ENCODE data around the gene PAPPA. TPM values are rescaled to one million over a fixed set of nuclear protein-coding genes. Genes with fewer than 3 reads are reported as not detected.

Gene PAPPA
- total and polyA plus RNA-seq, 2 of the 8 experiments (the other 6 are each of a cell fraction or from before 2014, with no cell fraction given) = 0.18 to 0.63 TPM

GRCh38 chr9:116190637-116191396 is 37.2 kb downstream of the PAPPA start:
- FAIRE-seq = no peak
- Histone ChIP-seq H3K9ac (replicated peaks in 1 of 4; ENCODE audit: extremely low read depth in 1 of 4, low read depth in 3 of 4, low read length in 3 of 4) (no peak overlapping the region), H3K79me2 (ENCODE audit: control insufficient read depth in 1 of 2, insufficient read depth in 2 of 2, low read length in 2 of 2) (no peaks in the 10 kb centered on the region)
- TF ChIP-seq RXRA (IDR thresholded peaks at IDR 0.05; ENCODE audit: insufficient read depth, low read depth, low read length) (no peak), RFX5 (IDR thresholded peaks at IDR 0.05; ENCODE audit: borderline replicate concordance, low read depth, low read length) (no peak), HDAC2 (IDR thresholded peaks at IDR 0.05; ENCODE audit: borderline replicate concordance in 1 of 2, low read depth in 2 of 2, low read length in 2 of 2) (no peak), CEBPB (IDR thresholded peaks at IDR 0.05; ENCODE audit: low read depth, low read length) (no peak), TAF7 (optimal IDR thresholded peaks at IDR 0.05; ENCODE audit: borderline replicate concordance, low read depth, low read length) (no peak), EGR1 (IDR thresholded peaks at IDR 0.05; ENCODE audit: borderline replicate concordance, low read depth, low read length) (no peak), CBX8 (IDR thresholded peaks at IDR 0.05; ENCODE audit: borderline replicate concordance, low read depth, low read length) (no peak), SP4 (IDR thresholded peaks at IDR 0.05; ENCODE audit: low read length) (no peak), SP1 (IDR thresholded peaks at IDR 0.05; ENCODE audit: low read depth, low read length) (no peak), ZNF274 (IDR thresholded peaks at IDR 0.05; ENCODE audit: borderline replicate concordance, extremely low read depth, low read length) (no peak), SRF (IDR thresholded peaks at IDR 0.05; ENCODE audit: low read depth, low read length) (no peak), POLR2AphosphoS5 (IDR thresholded peaks at IDR 0.05; ENCODE audit: low read depth, low read length) (no peak), POLR2A (IDR thresholded peaks at IDR 0.05; ENCODE audit: control extremely low read depth in 1 of 2, low read depth in 2 of 2, low read length in 2 of 2) (no peak), PHF8 (conservative IDR thresholded peaks at IDR 0.05; ENCODE audit: low read depth, low read length) (no peak), SIRT6 (IDR thresholded peaks at IDR 0.05; ENCODE audit: low read length) (no peak)

More at GRCh38 chr9:116190637-116191396, 37.2 kb downstream of the PAPPA start:
- Histone ChIP-seq H4K20me1 (replicated peaks in 1 of 2; ENCODE audit: control insufficient read depth in 1 of 2, insufficient read depth in 2 of 2, low read length in 2 of 2) (no peaks in the 10 kb centered on the region), H2BK5ac (ENCODE audit: low read depth, low read length) (no peak overlapping the region), H3K36me3 (ENCODE audit: control insufficient read depth in 2 of 4, insufficient read depth in 4 of 4, low read length in 3 of 4) (no peaks in the 10 kb centered on the region), H3K4me2 (ENCODE audit: insufficient read depth in 1 of 2, low read depth in 2 of 2, low read length in 2 of 2) (no peak overlapping the region), H3K4me3 (ENCODE audit: extremely low read depth in 1 of 4, insufficient read depth in 2 of 4, low read depth in 3 of 4, low read length in 4 of 4) (no peak overlapping the region), H3K14ac (ENCODE audit: insufficient read length) (no peak overlapping the region), H3K27me3 (replicated peaks in 1 of 4; ENCODE audit: control insufficient read depth in 3 of 4, extremely low read depth in 1 of 4, insufficient read depth in 3 of 4, low read length in 3 of 4) (no peaks in the 10 kb centered on the region), H2AFZ (ENCODE audit: low read length) (no peak overlapping the region), H2BK15ac (ENCODE audit: low read length) (no peak overlapping the region), H3K18ac (ENCODE audit: extremely low read depth, low read length) (no peak overlapping the region), H3K23ac (ENCODE audit: insufficient read length) (no peak overlapping the region), H3K56ac (replicated peaks; ENCODE audit: insufficient read length, low read depth, low read length) (no peak overlapping the region), H3K4me1 (replicated peaks in 1 of 4; ENCODE audit: control insufficient read depth in 3 of 4, insufficient read depth in 4 of 4, low read length in 3 of 4) (no peaks in the 10 kb centered on the region), H4K91ac (replicated peaks; ENCODE audit: insufficient read length, low read length) (no peak overlapping the region), H4K5ac (ENCODE audit: insufficient read length, low read depth, low read length) (no peak overlapping the region), H3K4ac (replicated peaks; ENCODE audit: insufficient read length, low read depth, low read length) (no peak overlapping the region), H2BK20ac (ENCODE audit: low read length) (no peak overlapping the region), H3K9me3 (ENCODE audit: insufficient read depth in 2 of 2, low read depth in 1 of 2, low read length in 1 of 2) (no peaks in the 10 kb centered on the region), H3K79me1 (ENCODE audit: low read depth, low read length) (no peaks in the 10 kb centered on the region), H3K27ac (ENCODE audit: low read depth, low read length) (no peak overlapping the region), H2BK12ac (ENCODE audit: low read depth, low read length) (no peak overlapping the region), H2AK5ac (ENCODE audit: low read depth, low read length) (no peak overlapping the region), H2BK120ac (replicated peaks; ENCODE audit: low read depth, low read length) (no peak overlapping the region), H4K8ac (ENCODE audit: extremely low read depth, insufficient read depth, low read length) (no peak overlapping the region), H3K23me2 (ENCODE audit: low read depth, low read length) (no peaks in the 10 kb centered on the region; the same call in 1 of the 2 replicates)
- ChIA-PET CTCF (ENCODE audit: partially characterized antibody) (interaction anchor here (0.6 to 2.7 kb wide), 9 partner anchors 8 to 85 kb away, joined by 3 to 9 read pairs (median 5); no protein-coding TSS in a partner anchor), POLR2A (ENCODE audit: partially characterized antibody) (no interaction called here)
- 94% methylated on average over 5 of the region's 6 CpGs; no CpG with 5 or more reads in 1 of the 2 experiments for WGBS, 2 experiments (ENCODE audit: extremely low coverage in 1 of 2, insufficient coverage in 1 of 2, insufficient read length in 1 of 2, insufficient replicate concordance in 2 of 2, low coverage in 1 of 2, low lambda C conversion rate in 2 of 2, missing lambda C conversion rate in 1 of 2)
- no peak for DNase-seq (ENCODE audit: low read depth in 1 of 2, low spot score in 2 of 2)

Measured in H1 (cell line).